NT2/D1 (cell line): ENCODE measurements around the gene KIF22.

Source experiments
- SUZ12 ChIP-seq: IDR thresholded peaks from 2 replicates; pipeline ENCODE4 v1.6.1; 2011; ENCODE audit not compliant: insufficient read length, insufficient read depth; ENCODE audit errors: extremely low read depth
- YY1 ChIP-seq: IDR thresholded peaks from 2 replicates; pipeline ENCODE4 v1.6.1; 2011; ENCODE audit not compliant: insufficient read length, insufficient read depth

- TF ChIP-seq SUZ12 (no peak), YY1 (no peak)
Measured at GRCh38 chr16:29820730-29821642, 30.4 kb downstream of the KIF22 start.
